GM23248 (cell line): ENCODE data around the gene DUOX2. TPM values are rescaled to one million over a fixed set of nuclear protein-coding genes. Genes with fewer than 3 reads are reported as not detected.

ENCODE experiments used
- DNase-seq: peaks from one replicate; pipeline ENCODE4 v3.0.0-alpha.2; 2015
- H2AFZ ChIP-seq: fragments of 200-600 bp; sonication (generic); 2 replicates; pipeline ENCODE4 v1.6.1; 2016; ENCODE audit warnings: antibody characterized with exemption
- H3F3A ChIP-seq: fragments of 200-600 bp; sonication (generic); 2 replicates; pipeline ENCODE4 v1.6.1; 2016; ENCODE audit warnings: mild to moderate bottlenecking, antibody characterized with exemption, mixed run types; ENCODE audit not compliant: insufficient read depth
- H3K27ac ChIP-seq: fragments of 200-600 bp; sonication (generic); 2 replicates; pipeline ENCODE4 v1.5.1; 2016; ENCODE audit warnings: mild to moderate bottlenecking
- H3K27me3 ChIP-seq: fragments of 200-600 bp; sonication (generic); replicated peaks from 2 replicates; pipeline ENCODE4 v1.6.1; 2016; ENCODE audit warnings: mild to moderate bottlenecking; ENCODE audit not compliant: insufficient read depth
- H3K36me3 ChIP-seq: fragments of 200-600 bp; sonication (generic); 2 replicates; pipeline ENCODE4 v1.6.1; 2016; ENCODE audit warnings: low read depth, mild to moderate bottlenecking
- H3K4me1 ChIP-seq: fragments of 200-600 bp; sonication (generic); 2 replicates; pipeline ENCODE4 v1.6.1; 2016; ENCODE audit warnings: mild to moderate bottlenecking; ENCODE audit not compliant: insufficient read depth
- H3K4me2 ChIP-seq: fragments of 200-600 bp; sonication (generic); one replicate; pipeline ENCODE4 v1.6.1; 2016; ENCODE audit warnings: mild to moderate bottlenecking; ENCODE audit not compliant: unreplicated experiment
- H3K4me3 ChIP-seq: fragments of 200-600 bp; sonication (generic); 2 replicates; pipeline ENCODE4 v1.5.1; 2016; ENCODE audit warnings: mild to moderate bottlenecking
- H3K79me2 ChIP-seq: fragments of 200-600 bp; sonication (generic); 2 replicates; pipeline ENCODE4 v1.6.1; 2016; ENCODE audit warnings: mild to moderate bottlenecking; ENCODE audit not compliant: insufficient read depth
- H3K9ac ChIP-seq: fragments of 200-600 bp; sonication (generic); 2 replicates; pipeline ENCODE4 v1.6.1; 2016; ENCODE audit warnings: mild to moderate bottlenecking
- H3K9me2 ChIP-seq: fragments of 200-600 bp; sonication (generic); 2 replicates; pipeline ENCODE4 v1.6.1; 2016; ENCODE audit warnings: mixed run types, mild to moderate bottlenecking, moderate library complexity; ENCODE audit not compliant: insufficient read depth
- H3K9me3 ChIP-seq: fragments of 200-600 bp; sonication (generic); one replicate; pipeline ENCODE4 v1.6.1; 2017; ENCODE audit warnings: low read depth
- H4K20me1 ChIP-seq: fragments of 200-600 bp; sonication (generic); 2 replicates; pipeline ENCODE4 v1.6.0; 2016; ENCODE audit not compliant: insufficient read depth
- EZH2 ChIP-seq: fragments of 200-600 bp; sonication (generic); IDR thresholded peaks from 2 replicates; pipeline ENCODE4 v1.6.1; 2018; ENCODE audit warnings: antibody characterized with exemption, mild to moderate bottlenecking; ENCODE audit not compliant: insufficient read depth, poor library complexity, severe bottlenecking
- EZH2phosphoT487 ChIP-seq: fragments of 200-600 bp; sonication (generic); IDR thresholded peaks from 2 replicates; pipeline ENCODE4 v1.6.1; 2018; ENCODE audit warnings: antibody characterized with exemption, moderate library complexity, mild to moderate bottlenecking, low read depth; ENCODE audit not compliant: insufficient read depth
- WGBS, 2 experiments: methylation state at CpG; one replicate each; pipeline ENCODE4 v1.1.6; 2015 to 2017; ENCODE audit warnings: low lambda C conversion rate in 2 of 2, low coverage in 1 of 2; ENCODE audit errors: missing lambda C conversion rate in 2 of 2; 5-methylcytosine and 5-hydroxymethylcytosine counted together
- in situ Hi-C: fragments of 300-500 bp; cut with MboI; formaldehyde crosslinking; loops from 2 replicates; pipeline ENCODE4 v1.15.0; 2020
- polyA plus RNA-seq: library from polyadenylated mRNA; unstranded; fragments of >200 nt; fragmentation: Nextera tagmentation; extraction: Ambion mirVana; gene quantifications from 2 replicates; pipeline ENCODE4 v1.2.1, GENCODE V29; 2016
- total RNA-seq: library from RNA; depleted of rRNA; stranded (reverse); fragments of >200 nt; shearing (Covaris generic); gene quantifications from 2 replicates; pipeline ENCODE4 v1.2.3, GENCODE V29; 2014; rRNA removed

Gene DUOX2
- total RNA-seq = not detected in 2 replicates
- polyA plus RNA-seq = 0.03 TPM in 2 replicates

- no peak for DNase-seq
- in situ Hi-C loops = no loop called here
- TF ChIP-seq EZH2phosphoT487 (peak; percentile 23; the same call in 1 of the 2 replicates), EZH2 (peak; percentile 2)
Observed at GRCh38 chr15:45114076-45114750, at the start of gene DUOX2, which contains the start of gene DUOXA2. Gene DUOX2 (minus strand): TSS chr15:45114172. CDS start chr15:45113411, 761 bp downstream. Gene DUOXA2 (plus strand): TSS chr15:45114326. CDS start chr15:45114606, 280 bp downstream.

GRCh38 chr15:45163508-45163856 lies 49.5 kb upstream of the DUOX2 start:
- H3K9me3 ChIP-seq = no peaks in the 10 kb centered on the region
- WGBS, 2 experiments = 84 to 92% methylated on average over 9 of the region's 9 CpGs
- H3K4me2 ChIP-seq = no peak overlapping the region
- H3K36me3 ChIP-seq = no peaks in the 10 kb centered on the region
- peak overlapping the region; percentile 35; the same call in 1 of the 2 replicates for H2AFZ ChIP-seq
- in situ Hi-C loops = loop anchor here (10.0 kb wide), 1 partner anchor 241 kb away; a partner anchor contains a TSS
- H3K4me3 ChIP-seq = no peak overlapping the region
- TF ChIP-seq EZH2 (no peak), EZH2phosphoT487 (no peak)
- H3K27me3 ChIP-seq = no peaks in the 10 kb centered on the region
- no peaks in the 10 kb centered on the region for H4K20me1 ChIP-seq
- H3K9me2 ChIP-seq = no peaks in the 10 kb centered on the region
- peak overlapping the region; percentile 56 for H3K27ac ChIP-seq
- peaks cover 12% of the 10 kb centered on the region for H3K4me1 ChIP-seq
- DNase-seq = no peak
- H3F3A ChIP-seq = no peaks in the 10 kb centered on the region; the same call in 1 of the 2 replicates
- no peaks in the 10 kb centered on the region for H3K79me2 ChIP-seq
- H3K9ac ChIP-seq = 0 out of 2 replicates have a peak overlapping the region, but pooled peaks have one; percentile 58

More at GRCh38 chr15:45114076-45114750, at the start of gene DUOX2, which contains the start of gene DUOXA2:
- H3K9ac ChIP-seq = no peak within 1 kb of the TSS
- H3K4me1 ChIP-seq = no peaks in the 10 kb centered on the region
- no peaks in the 10 kb centered on the region for H3K79me2 ChIP-seq
- no peak within 1 kb of the TSS for H3K4me2 ChIP-seq
- H4K20me1 ChIP-seq = no peaks in the 10 kb centered on the region
- no peaks in the 10 kb centered on the region for H3K36me3 ChIP-seq
- H3K27ac ChIP-seq = no peak within 1 kb of the TSS
- H3K9me2 ChIP-seq = no peaks in the 10 kb centered on the region
- H3K4me3 ChIP-seq = no peak within 1 kb of the TSS
- no peaks in the 10 kb centered on the region for H3K9me3 ChIP-seq
- 3% methylated on average over 42 of the region's 42 CpGs for WGBS, 2 experiments
- H2AFZ ChIP-seq = no peak within 1 kb of the TSS
- no peaks in the 10 kb centered on the region for H3F3A ChIP-seq
- peaks cover 74% of the 10 kb centered on the region for H3K27me3 ChIP-seq

DNA sequence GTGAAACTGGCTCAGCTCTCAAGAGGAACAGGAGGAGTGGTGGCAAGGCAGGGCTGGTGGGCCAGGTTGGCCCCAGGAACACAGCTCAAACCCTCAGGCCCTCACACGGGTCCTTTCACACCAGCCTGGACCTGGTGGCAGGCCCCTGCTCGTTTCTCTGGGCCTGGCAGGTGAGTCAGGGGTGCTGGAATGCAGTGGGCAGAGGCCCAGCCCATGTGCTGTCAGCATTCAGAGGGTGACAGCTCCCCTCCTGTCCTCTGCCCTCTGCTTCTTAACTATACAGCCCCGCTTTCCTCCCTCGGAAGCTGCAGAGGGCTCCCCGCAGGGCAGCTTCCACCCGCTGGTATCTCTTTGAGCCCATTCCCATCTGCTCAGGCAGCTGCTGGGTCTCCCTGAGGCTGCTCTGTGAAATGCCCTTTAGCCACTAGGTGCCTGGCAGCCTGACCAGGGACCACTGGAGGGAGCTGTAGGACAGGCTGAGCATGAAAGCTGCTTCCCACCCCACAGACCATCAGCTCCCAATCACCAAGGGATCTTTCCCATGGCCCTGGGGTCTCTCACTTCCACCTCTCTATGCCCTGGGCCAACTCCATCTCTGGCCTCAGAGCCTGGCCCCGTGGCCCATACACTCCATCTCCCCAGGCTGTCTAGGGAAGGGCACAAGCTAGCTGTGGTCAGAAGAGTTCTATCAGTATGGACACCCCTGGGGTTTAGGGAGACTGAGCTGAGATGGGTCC lies 49.0 kb upstream of the DUOX2 start:
- no peak for TF ChIP-seq EZH2phosphoT487
- no peak for TF ChIP-seq EZH2
- peak; percentile 88 for DNase-seq
- Histone ChIP-seq H3K79me2 (no peaks in the 10 kb centered on the region), H3K9ac (peak overlapping the region; percentile 58), H3K27me3 (no peaks in the 10 kb centered on the region), H3K4me3 (no peak overlapping the region), H3K9me3 (no peaks in the 10 kb centered on the region), H3K4me2 (no peak overlapping the region), H3K4me1 (peaks cover 12% of the 10 kb centered on the region), H3F3A (no peaks in the 10 kb centered on the region; the same call in 1 of the 2 replicates), H3K27ac (peak overlapping the region; percentile 56), H3K36me3 (no peaks in the 10 kb centered on the region), H4K20me1 (no peaks in the 10 kb centered on the region), H3K9me2 (no peaks in the 10 kb centered on the region), H2AFZ (peak overlapping the region; percentile 37; the same call in 1 of the 2 replicates)
- in situ Hi-C loops = loop anchor here (10.0 kb wide), 1 partner anchor 242 kb away; a partner anchor contains a TSS
- 18 to 21% methylated on average over 7 of the region's 7 CpGs for WGBS, 2 experiments

DNA sequence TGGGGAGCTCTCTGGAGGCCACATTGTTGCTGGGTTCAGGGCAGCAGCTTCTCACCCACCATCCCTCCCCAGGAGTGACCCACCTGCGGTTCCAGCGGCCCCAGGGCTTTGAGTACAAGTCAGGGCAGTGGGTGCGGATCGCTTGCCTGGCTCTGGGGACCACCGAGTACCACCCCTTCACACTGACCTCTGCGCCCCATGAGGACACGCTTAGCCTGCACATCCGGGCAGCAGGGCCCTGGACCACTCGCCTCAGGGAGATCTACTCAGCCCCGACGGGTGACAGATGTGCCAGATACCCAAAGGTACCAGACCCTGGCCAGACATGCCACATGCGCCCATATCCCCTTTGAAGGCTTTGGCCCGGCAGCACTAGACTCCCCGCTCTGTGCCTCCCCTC lies 47.7 kb upstream of the DUOX2 start:
- in situ Hi-C loops = loop anchor here (10.0 kb wide), 1 partner anchor 243 kb away; a partner anchor contains a TSS
- Histone ChIP-seq H3K27ac (no peak overlapping the region), H4K20me1 (no peaks in the 10 kb centered on the region), H2AFZ (no peak overlapping the region), H3K4me2 (no peak overlapping the region), H3K4me1 (peaks cover 24% of the 10 kb centered on the region), H3K4me3 (no peak overlapping the region), H3F3A (peaks cover 9% of the 10 kb centered on the region), H3K9me3 (no peaks in the 10 kb centered on the region), H3K9me2 (no peaks in the 10 kb centered on the region), H3K79me2 (no peaks in the 10 kb centered on the region), H3K27me3 (no peaks in the 10 kb centered on the region), H3K9ac (no peak overlapping the region), H3K36me3 (no peaks in the 10 kb centered on the region)
- DNase-seq = no peak
- TF ChIP-seq EZH2phosphoT487 (no peak), EZH2 (no peak)
- 92 to 94% methylated on average over 14 of the region's 14 CpGs for WGBS, 2 experiments
